Measurements from ENCODE around the gene CNTLN.

DNA sequence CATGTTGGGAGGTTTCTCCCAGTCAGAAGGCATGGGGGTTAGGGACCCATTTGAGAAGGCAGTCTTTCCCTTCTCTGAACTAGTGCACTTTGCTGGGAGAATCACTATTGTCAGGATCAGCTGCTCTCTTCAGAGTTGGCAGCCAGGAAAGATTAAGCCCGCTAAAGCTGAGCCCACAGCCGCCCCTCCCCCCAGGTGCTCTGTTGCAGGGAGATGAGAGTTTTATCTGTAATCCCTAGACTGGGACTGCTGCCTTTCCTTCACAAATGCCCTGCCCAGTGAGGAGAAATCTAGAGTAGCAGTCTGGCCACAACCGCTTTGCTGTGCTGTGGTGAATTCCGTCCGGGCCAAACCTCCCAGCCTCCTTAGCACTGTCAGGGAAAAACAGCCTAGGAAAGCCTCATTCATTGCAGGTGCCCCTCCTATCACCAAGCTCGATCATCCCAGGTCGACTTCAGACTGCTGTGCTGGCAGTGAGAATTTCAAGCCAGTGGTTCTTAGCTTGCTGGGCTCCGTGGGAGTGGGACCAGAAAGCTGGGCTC lies 69.8 kb downstream of the CNTLN start:
- TF ChIP-seq RBFOX2 (IDR thresholded peaks at IDR 0.05; ENCODE audit: low read depth, low read length) (no peak), RERE (CRISPR knock-in tag; IDR thresholded peaks at IDR 0.05; ENCODE audit: low read depth) (no peak)
